B cell (primary cell): Measurements from ENCODE around the gene SLC35A3. TPM values are rescaled to one million over a fixed set of nuclear protein-coding genes. Genes with fewer than 3 reads are reported as not detected.
A peak's percentile ranks its signal among the peaks of the same experiment; 100 is the strongest.

Experiments
- ATAC-seq: fragments of 200-7000 bp; cut with Tn5 transposase; one replicate; pipeline ENCODE4 v1.10.0; 2021; ENCODE audit warnings: low read depth, mild to moderate bottlenecking, moderate number of reproducible peaks, moderate library complexity
- CTCF ChIA-PET: fragments of 350-600 bp; sonication (Branson Sonifier 250); formaldehyde crosslinking; loops from one replicate; lab custom pipeline; 2021; ENCODE audit warnings: antibody characterized with exemption, inconsistent platforms; lab: Charles Lee
- POLR2A ChIA-PET: fragments of 350-600 bp; sonication (Branson Sonifier 250); formaldehyde crosslinking; loops from one replicate; lab custom pipeline; 2021; ENCODE audit warnings: antibody characterized with exemption; lab: Charles Lee
- DNase-seq: peaks from one replicate; pipeline ENCODE4 v3.0.0; 2013
- H2AFZ ChIP-seq: 2 replicates; pipeline ENCODE4 v1.6.1; 2012; ENCODE audit warnings: mild to moderate bottlenecking, low read depth, low read length; ENCODE audit not compliant: insufficient read depth, poor library complexity, severe bottlenecking
- H3K27ac ChIP-seq, 2 donors: 1 replicate in 1 of 2; 2 replicates in 1 of 2; pipeline ENCODE4 v1.5.1; 2012 to 2013; ENCODE audit warnings: low read length in 2 of 2, mild to moderate bottlenecking in 2 of 2, moderate library complexity in 1 of 2
- H3K27me3 ChIP-seq, 4 experiments: fragments of 200-600 bp in 1 of 4; sonication (generic) in 1 of 4; replicated peaks in 1 of 4; 1 replicate in 2 of 4; 2 replicates in 2 of 4; pipeline versions ENCODE4 v1.6.1 to v1.7.0; 2013 to 2016; ENCODE audit warnings: low read length in 3 of 4, mild to moderate bottlenecking in 2 of 4, mixed read lengths in 1 of 4, moderate library complexity in 1 of 4; ENCODE audit not compliant: insufficient read depth in 4 of 4, control insufficient read depth in 3 of 4; ENCODE audit errors: control extremely low read depth in 1 of 4
- H3K36me3 ChIP-seq, 2 experiments: replicated peaks in 1 of 2; 1 replicate in 1 of 2; 2 replicates in 1 of 2; pipeline versions ENCODE4 v1.6.1 to v1.7.1; 2013; ENCODE audit warnings: low read length in 1 of 2; ENCODE audit not compliant: insufficient read depth in 2 of 2, control insufficient read depth in 1 of 2; ENCODE audit errors: control extremely low read depth in 1 of 2, extremely low read depth in 1 of 2
- H3K4me1 ChIP-seq, 2 donors: fragments of 200-600 bp in 1 of 2; sonication (generic) in 1 of 2; 1 replicate in 1 of 2; 2 replicates in 1 of 2; pipeline versions ENCODE4 v1.5.1 to v1.6.1; 2013 to 2017; ENCODE audit warnings: low read length in 2 of 2; ENCODE audit not compliant: control insufficient read depth in 2 of 2, insufficient read depth in 2 of 2
- H3K4me2 ChIP-seq: replicated peaks from 2 replicates; pipeline ENCODE3; 2012; ENCODE audit warnings: mild to moderate bottlenecking, low read depth, low read length; ENCODE audit not compliant: poor library complexity, severe bottlenecking
- H3K4me3 ChIP-seq, 5 experiments: fragments of 200-600 bp in 1 of 5; sonication (generic) in 1 of 5; 1 replicate in 3 of 5; 2 replicates in 2 of 5; pipeline versions ENCODE4 v1.5.1 to v1.7.0; 2011 to 2016; ENCODE audit warnings: low read length in 4 of 5, mild to moderate bottlenecking in 4 of 5, low read depth in 2 of 5, control low read depth in 1 of 5, moderate library complexity in 1 of 5; ENCODE audit not compliant: insufficient read depth in 1 of 5; ENCODE audit errors: control extremely low read depth in 1 of 5, extremely low read depth in 1 of 5
- H3K79me2 ChIP-seq: fragments of 200-600 bp; sonication (generic); one replicate; pipeline ENCODE4 v1.6.0; 2016; ENCODE audit warnings: low read length; ENCODE audit not compliant: control insufficient read depth, insufficient read depth
- H3K9ac ChIP-seq: fragments of 200-600 bp; sonication (generic); 2 replicates; pipeline ENCODE4 v1.6.1; 2017; ENCODE audit warnings: mild to moderate bottlenecking, low read length, moderate library complexity
- H3K9me3 ChIP-seq, 3 donors: one replicate each; pipeline versions ENCODE4 v1.6.1 to v1.7.1; 2013; ENCODE audit warnings: low read length in 2 of 3; ENCODE audit not compliant: control insufficient read depth in 2 of 3, insufficient read depth in 1 of 3; ENCODE audit errors: control extremely low read depth in 1 of 3
- H4K20me1 ChIP-seq: 2 replicates; pipeline ENCODE4 v1.6.0; 2012; ENCODE audit warnings: mild to moderate bottlenecking, low read length; ENCODE audit not compliant: insufficient read depth, control insufficient read depth, poor library complexity, severe bottlenecking
- H3K27ac Mint-ChIP-seq: one replicate; pipeline ENCODE4 v1.8.0; 2021; ENCODE audit warnings: mixed read lengths
- H3K27me3 Mint-ChIP-seq: one replicate; pipeline ENCODE4 v1.8.0; 2021; ENCODE audit warnings: mixed read lengths
- H3K4me1 Mint-ChIP-seq: one replicate; pipeline ENCODE4 v1.8.0; 2021; ENCODE audit warnings: mixed read lengths
- H3K4me3 Mint-ChIP-seq: one replicate; pipeline ENCODE4 v1.8.0; 2021; ENCODE audit warnings: mixed read lengths
- H3K9me3 Mint-ChIP-seq: one replicate; pipeline ENCODE4 v1.8.0; 2022; ENCODE audit warnings: mixed read lengths; ENCODE audit not compliant: insufficient read depth
- CTCF ChIP-seq: fragments of 200-600 bp; IDR thresholded peaks from one replicate; pipeline ENCODE4 v1.8.0; 2022; ENCODE audit warnings: antibody characterized with exemption, mild to moderate bottlenecking
- EZH2 ChIP-seq: IDR thresholded peaks from 2 replicates; pipeline ENCODE4 v1.6.1; 2012; ENCODE audit warnings: borderline replicate concordance, low read depth, mild to moderate bottlenecking, moderate library complexity, low read length; ENCODE audit not compliant: insufficient read depth, poor library complexity, severe bottlenecking
- WGBS: methylation state at CpG from one replicate; pipeline ENCODE4 v1.1.5; 2013; ENCODE audit warnings: missing lambda C conversion rate; ENCODE audit not compliant: insufficient coverage; 5-methylcytosine and 5-hydroxymethylcytosine counted together
- intact Hi-C: fragments of 100-400 bp; cut with micrococcal nuclease; formaldehyde crosslinking; loops from one replicate; pipeline ENCODE4 v1.10.0; 2022
- polyA plus RNA-seq: library from polyadenylated mRNA; depleted of rRNA; stranded (reverse); fragments of >200 nt; gene quantifications from 2 replicates; pipeline ENCODE4 v1.2.3, GENCODE V29; 2012
- small RNA-seq: library from RNA; depleted of rRNA; stranded (forward); fragments of <200 nt; gene quantifications from one replicate; pipeline ENCODE3, GENCODE V24; 2012; ENCODE audit warnings: low replicate concordance, low read depth; ENCODE audit not compliant: insufficient read length
- total RNA-seq, 2 donors: library from RNA; stranded (reverse); fragments of 120-200 nt in 1 of 2; gene quantifications; 1 replicate in 1 of 2; 2 replicates in 1 of 2; pipeline versions ENCODE4 v1.2.3 to v1.2.4, GENCODE V29; 2013 to 2022

SLC35A3 gene
- total and polyA plus RNA-seq, 2 donors (not counting 1 experiment from before 2014, with no cell fraction given), result 10.7 to 30.2 TPM

- DNase-seq (no peak), ATAC-seq (no peak)
- H3K79me2 ChIP-seq, result no peaks in the 10 kb centered on the region
- Mint-ChIP-seq H3K9me3 (no peaks in the 10 kb centered on the region), H3K4me1 (peaks cover 3% of the 10 kb centered on the region), H3K4me3 (no peak overlapping the region), H3K27ac (no peak overlapping the region), H3K27me3 (no peaks in the 10 kb centered on the region)
- POLR2A ChIA-PET, result no interaction called here
- no peaks in the 10 kb centered on the region for H3K9me3 ChIP-seq
- H2AFZ ChIP-seq, result no peak overlapping the region
- H4K20me1 ChIP-seq, result no peaks in the 10 kb centered on the region
- 94% methylated on average over 2 of the region's 5 CpGs for WGBS
- TF ChIP-seq EZH2 (no peak), CTCF (no peak)
- no peaks in the 10 kb centered on the region for H3K4me1 ChIP-seq
- peak overlapping the region in 1 of 2 donors; percentile 8 for H3K27ac ChIP-seq
- H3K36me3 ChIP-seq, result peaks cover 4 to 56% of the 10 kb centered on the region in 2 experiments
- no peak overlapping the region for H3K4me2 ChIP-seq
- no peak overlapping the region for H3K4me3 ChIP-seq
- CTCF ChIA-PET, result no interaction called here
- intact Hi-C loops, result no loop called here
- no peaks in the 10 kb centered on the region for H3K27me3 ChIP-seq
- H3K9ac ChIP-seq, result no peak overlapping the region
Measured at GRCh38 chr1:100077531-100077930, 107.7 kb downstream of the SLC35A3 start.

- H3K4me1 Mint-ChIP-seq, result no peaks in the 10 kb centered on the region
- Histone ChIP-seq H4K20me1 (no peaks in the 10 kb centered on the region), H3K36me3 (peaks cover 0 to 44% of the 10 kb centered on the region in 2 experiments), H3K4me2 (no peak overlapping the region), H3K9me3 (no peaks in the 10 kb centered on the region), H3K9ac (no peak overlapping the region), H3K27ac (no peak overlapping the region), H3K27me3 (no peaks in the 10 kb centered on the region), H2AFZ (no peak overlapping the region), H3K79me2 (no peaks in the 10 kb centered on the region), H3K4me1 (no peaks in the 10 kb centered on the region), H3K4me3 (no peak overlapping the region)
- intact Hi-C loops, result no loop called here
- no peak overlapping the region for H3K27ac Mint-ChIP-seq
- no CpG with 5 or more reads among the region's 3 CpGs for WGBS
- DNase-seq (no peak), ATAC-seq (no peak)
- ChIA-PET POLR2A (no interaction called here), CTCF (no interaction called here)
- H3K9me3 Mint-ChIP-seq, result no peaks in the 10 kb centered on the region
- no peak for TF ChIP-seq CTCF
- TF ChIP-seq EZH2, result no peak
- H3K4me3 Mint-ChIP-seq, result no peak overlapping the region
- H3K27me3 Mint-ChIP-seq, result no peaks in the 10 kb centered on the region
Measured at GRCh38 chr1:100080331-100080730, 110.5 kb downstream of the SLC35A3 start.

Small RNA genes within 50 kb of the gene (small RNA-seq; reads per million reads assigned to genes)
- not detected for gene RNU6-1318P
- gene RNU6-750P, result not detected

Other genes starting within 250 kb of the SLC35A3 start
- 0.96 and 1.00 TPM in 2 replicates for gene FRRS1, start 203.4 kb upstream of the SLC35A3 start, total RNA-seq
- 0.68 and 0.73 TPM in 2 replicates for gene FRRS1, start 203.4 kb upstream of the SLC35A3 start, polyA plus RNA-seq
- 18.7 and 21.7 TPM in 2 replicates for gene AGL, start 119.6 kb upstream of the SLC35A3 start, total RNA-seq
- gene AGL, start 119.6 kb upstream of the SLC35A3 start, polyA plus RNA-seq, result 3.2 and 6.0 TPM in 2 replicates
- gene SASS6, start 162.9 kb downstream of the SLC35A3 start, total RNA-seq, result 7.0 and 8.0 TPM in 2 replicates
- 1.1 and 1.5 TPM in 2 replicates for gene SASS6, start 162.9 kb downstream of the SLC35A3 start, polyA plus RNA-seq
- 40.1 and 41.5 TPM in 2 replicates for gene TRMT13, start 163.2 kb downstream of the SLC35A3 start, total RNA-seq
- 15.6 and 29.3 TPM in 2 replicates for gene TRMT13, start 163.2 kb downstream of the SLC35A3 start, polyA plus RNA-seq
- gene LRRC39, start 208.3 kb downstream of the SLC35A3 start, total RNA-seq, result 1.5 TPM in 2 replicates
- 0.91 and 1.5 TPM in 2 replicates for gene LRRC39, start 208.3 kb downstream of the SLC35A3 start, polyA plus RNA-seq